ENCODE measurements around the gene ANAPC13. TPM values are rescaled to one million over a fixed set of nuclear protein-coding genes. Genes with fewer than 3 reads are reported as not detected.
A peak's percentile ranks its signal among the peaks of the same experiment; 100 is the strongest.

The ANAPC13 gene
- polyA plus RNA-seq, 1 of the 3 experiments (the other 2 are of a cell fraction): 63.5 TPM

GRCh38 chr3:134430950-134431445 lies 54.8 kb downstream of the ANAPC13 start:
- WGBS (ENCODE audit: low lambda C conversion rate): 62% methylated on average over 4 of the region's 4 CpGs
- TF ChIP-seq MEF2A (IDR thresholded peaks at IDR 0.05; ENCODE audit: borderline replicate concordance, low read depth) (no peak), MXI1 (IDR thresholded peaks at IDR 0.05; ENCODE audit: low read depth, low read length) (no peak), TCF12 (IDR thresholded peaks at IDR 0.05) (peak; percentile 41; the same call in 1 of the 2 replicates)
- TF ChIP-seq, protein P1, sequence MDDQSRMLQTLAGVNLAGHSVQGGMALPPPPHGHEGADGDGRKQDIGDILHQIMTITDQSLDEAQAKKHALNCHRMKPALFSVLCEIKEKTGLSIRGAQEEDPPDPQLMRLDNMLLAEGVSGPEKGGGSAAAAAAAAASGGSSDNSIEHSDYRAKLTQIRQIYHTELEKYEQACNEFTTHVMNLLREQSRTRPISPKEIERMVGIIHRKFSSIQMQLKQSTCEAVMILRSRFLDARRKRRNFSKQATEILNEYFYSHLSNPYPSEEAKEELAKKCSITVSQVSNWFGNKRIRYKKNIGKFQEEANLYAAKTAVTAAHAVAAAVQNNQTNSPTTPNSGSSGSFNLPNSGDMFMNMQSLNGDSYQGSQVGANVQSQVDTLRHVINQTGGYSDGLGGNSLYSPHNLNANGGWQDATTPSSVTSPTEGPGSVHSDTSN (IDR thresholded peaks at IDR 0.05): 0 out of 2 replicates have a peak, but pooled peaks have one; percentile 26

GRCh38 chr3:134430174-134430573 lies 55.6 kb downstream of the ANAPC13 start:
- DNase-seq: no peak
- POLR2A ChIA-PET: no interaction called here
- Histone ChIP-seq H3K4me3 (ENCODE audit: low read depth in 2 of 2, low read length in 1 of 2) (no peak overlapping the region), H3K9me2 (no peaks in the 10 kb centered on the region), H3K4me1 (ENCODE audit: control insufficient read depth in 1 of 2, insufficient read depth in 2 of 2, low read depth in 1 of 2, low read length in 1 of 2) (peaks cover 3 to 15% of the 10 kb centered on the region in 2 experiments; a peak in 3 of 4 replicates), H3K36me3 (replicated peaks in 1 of 2; ENCODE audit: control insufficient read depth in 1 of 2, insufficient read depth in 2 of 2, low read length in 1 of 2) (no peaks in the 10 kb centered on the region), H3K9me3 (no peaks in the 10 kb centered on the region), H2AFZ (ENCODE audit: low read depth) (no peak overlapping the region), H3K79me2 (ENCODE audit: insufficient read depth) (no peaks in the 10 kb centered on the region), H3K4me2 (no peak overlapping the region), H4K20me1 (ENCODE audit: insufficient read depth) (no peaks in the 10 kb centered on the region), H3K9ac (no peak overlapping the region), H3K27me3 (ENCODE audit: insufficient read depth) (no peaks in the 10 kb centered on the region), H3F3A (replicated peaks; ENCODE audit: insufficient read depth) (peaks cover 7% of the 10 kb centered on the region), H3K27ac (ENCODE audit: low read depth in 2 of 2, low read length in 1 of 2) (no peak overlapping the region)
- 100% methylated on average over 3 of the region's 4 CpGs for WGBS (ENCODE audit: low lambda C conversion rate)
- CTCF ChIA-PET: interaction anchor here (1.4 kb wide), 1 partner anchor 44 kb away, joined by 5 read pairs; no protein-coding TSS in a partner anchor
- TF ChIP-seq, protein P2, sequence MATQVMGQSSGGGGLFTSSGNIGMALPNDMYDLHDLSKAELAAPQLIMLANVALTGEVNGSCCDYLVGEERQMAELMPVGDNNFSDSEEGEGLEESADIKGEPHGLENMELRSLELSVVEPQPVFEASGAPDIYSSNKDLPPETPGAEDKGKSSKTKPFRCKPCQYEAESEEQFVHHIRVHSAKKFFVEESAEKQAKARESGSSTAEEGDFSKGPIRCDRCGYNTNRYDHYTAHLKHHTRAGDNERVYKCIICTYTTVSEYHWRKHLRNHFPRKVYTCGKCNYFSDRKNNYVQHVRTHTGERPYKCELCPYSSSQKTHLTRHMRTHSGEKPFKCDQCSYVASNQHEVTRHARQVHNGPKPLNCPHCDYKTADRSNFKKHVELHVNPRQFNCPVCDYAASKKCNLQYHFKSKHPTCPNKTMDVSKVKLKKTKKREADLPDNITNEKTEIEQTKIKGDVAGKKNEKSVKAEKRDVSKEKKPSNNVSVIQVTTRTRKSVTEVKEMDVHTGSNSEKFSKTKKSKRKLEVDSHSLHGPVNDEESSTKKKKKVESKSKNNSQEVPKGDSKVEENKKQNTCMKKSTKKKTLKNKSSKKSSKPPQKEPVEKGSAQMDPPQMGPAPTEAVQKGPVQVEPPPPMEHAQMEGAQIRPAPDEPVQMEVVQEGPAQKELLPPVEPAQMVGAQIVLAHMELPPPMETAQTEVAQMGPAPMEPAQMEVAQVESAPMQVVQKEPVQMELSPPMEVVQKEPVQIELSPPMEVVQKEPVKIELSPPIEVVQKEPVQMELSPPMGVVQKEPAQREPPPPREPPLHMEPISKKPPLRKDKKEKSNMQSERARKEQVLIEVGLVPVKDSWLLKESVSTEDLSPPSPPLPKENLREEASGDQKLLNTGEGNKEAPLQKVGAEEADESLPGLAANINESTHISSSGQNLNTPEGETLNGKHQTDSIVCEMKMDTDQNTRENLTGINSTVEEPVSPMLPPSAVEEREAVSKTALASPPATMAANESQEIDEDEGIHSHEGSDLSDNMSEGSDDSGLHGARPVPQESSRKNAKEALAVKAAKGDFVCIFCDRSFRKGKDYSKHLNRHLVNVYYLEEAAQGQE (IDR thresholded peaks at IDR 0.05; ENCODE audit: low read depth, low read length): peak; percentile 54
- no peak for TF ChIP-seq CHD2 (IDR thresholded peaks at IDR 0.05; ENCODE audit: low read length, partially characterized antibody)

More at GRCh38 chr3:134430950-134431445, 54.8 kb downstream of the ANAPC13 start:
- Histone ChIP-seq H3K4me3 (ENCODE audit: low read depth in 2 of 2, low read length in 1 of 2) (no peak overlapping the region), H3K79me2 (ENCODE audit: insufficient read depth) (no peaks in the 10 kb centered on the region), H3K36me3 (replicated peaks in 1 of 2; ENCODE audit: control insufficient read depth in 1 of 2, insufficient read depth in 2 of 2, low read length in 1 of 2) (no peaks in the 10 kb centered on the region), H3K9ac (no peak overlapping the region), H2AFZ (ENCODE audit: low read depth) (no peak overlapping the region), H3K4me1 (ENCODE audit: control insufficient read depth in 1 of 2, insufficient read depth in 2 of 2, low read depth in 1 of 2, low read length in 1 of 2) (peaks cover 3 to 15% of the 10 kb centered on the region in 2 experiments; a peak in 3 of 4 replicates), H4K20me1 (ENCODE audit: insufficient read depth) (no peaks in the 10 kb centered on the region), H3K4me2 (no peak overlapping the region), H3K27ac (ENCODE audit: low read depth in 2 of 2, low read length in 1 of 2) (no peak overlapping the region; a peak in 1 of 4 replicates), H3K9me3 (no peaks in the 10 kb centered on the region), H3K9me2 (no peaks in the 10 kb centered on the region), H3F3A (replicated peaks; ENCODE audit: insufficient read depth) (peaks cover 7% of the 10 kb centered on the region), H3K27me3 (ENCODE audit: insufficient read depth) (no peaks in the 10 kb centered on the region)
- ChIA-PET POLR2A (no interaction called here), CTCF (no interaction called here)
- DNase-seq: no peak
